RWPE2 (cell line): ENCODE measurements around the gene IMPDH1.
A peak's percentile ranks its signal among the peaks of the same experiment; 100 is the strongest.

Source experiments
- ATAC-seq: fragments of 200-7000 bp; cut with Tn5 transposase; 3 replicates; pipeline ENCODE4 v1.9.1; 2021; ENCODE audit warnings: low read depth
- DNase-seq: peaks from one replicate; pipeline ENCODE4 v3.0.0-alpha.2; 2020; ENCODE audit warnings: low spot score
- H3K27ac ChIP-seq: fragments of 450-650 bp; 2 replicates; pipeline ENCODE4 v1.5.1; 2017; ENCODE audit warnings: mild to moderate bottlenecking; ENCODE audit not compliant: poor library complexity, severe bottlenecking
- H3K27me3 ChIP-seq: fragments of 250-450 bp; sonication (Bioruptor Pico); 2 replicates; pipeline ENCODE4 v1.5.1; 2021; ENCODE audit warnings: mild to moderate bottlenecking, moderate library complexity; ENCODE audit not compliant: insufficient read depth, poor library complexity, severe bottlenecking
- H3K36me3 ChIP-seq: fragments of 250-450 bp; sonication (Bioruptor Pico); 2 replicates; pipeline ENCODE4 v1.5.1; 2020; ENCODE audit warnings: low read depth, mild to moderate bottlenecking, moderate library complexity
- H3K4me1 ChIP-seq: fragments of 250-450 bp; sonication (Bioruptor Pico); 2 replicates; pipeline ENCODE4 v1.5.1; 2021; ENCODE audit warnings: mild to moderate bottlenecking, moderate library complexity; ENCODE audit not compliant: insufficient read depth, poor library complexity, severe bottlenecking
- H3K4me3 ChIP-seq: fragments of 250-450 bp; sonication (Bioruptor Pico); 2 replicates; pipeline ENCODE4 v1.5.1; 2021; ENCODE audit warnings: mild to moderate bottlenecking, moderate library complexity; ENCODE audit not compliant: severe bottlenecking
- H3K9me3 ChIP-seq: fragments of 250-450 bp; sonication (Bioruptor Pico); 2 replicates; pipeline ENCODE4 v1.5.1; 2021; ENCODE audit warnings: mild to moderate bottlenecking, moderate library complexity; ENCODE audit not compliant: severe bottlenecking
- CTCF ChIP-seq: fragments of 450-650 bp; IDR thresholded peaks from one replicate; pipeline ENCODE4 v1.5.1; 2017; ENCODE audit warnings: mild to moderate bottlenecking, moderate library complexity; ENCODE audit not compliant: poor library complexity, severe bottlenecking

IMPDH1 gene

GRCh38 chr7:128410451-128410753, 620 bp upstream of the IMPDH1 start:
- no peak for DNase-seq
- Histone ChIP-seq H3K4me3 (peak overlapping the region; percentile 49), H3K36me3 (no peaks in the 10 kb centered on the region), H3K4me1 (no peaks in the 10 kb centered on the region), H3K9me3 (no peaks in the 10 kb centered on the region), H3K27ac (peak overlapping the region; percentile 34), H3K27me3 (no peaks in the 10 kb centered on the region)
- no peak for ATAC-seq
- TF ChIP-seq CTCF = no peak

GRCh38 chr7:128408709-128409595, 830 bp downstream of the IMPDH1 start:
- Histone ChIP-seq H3K27me3 (no peaks in the 10 kb centered on the region), H3K27ac (peak overlapping the region; percentile 34), H3K9me3 (no peaks in the 10 kb centered on the region), H3K4me1 (peaks cover 8% of the 10 kb centered on the region), H3K4me3 (peak overlapping the region; percentile 49), H3K36me3 (peaks cover 2% of the 10 kb centered on the region)
- TF ChIP-seq CTCF = no peak
- ATAC-seq (peak; percentile 6), DNase-seq (peak; percentile 58)

- H3K27ac ChIP-seq = peak overlapping the region; percentile 34
- no peaks in the 10 kb centered on the region for H3K9me3 ChIP-seq
- no peak overlapping the region for H3K4me3 ChIP-seq
- no peaks in the 10 kb centered on the region for H3K27me3 ChIP-seq
- DNase-seq = no peak
- H3K36me3 ChIP-seq = peaks cover 9% of the 10 kb centered on the region
- peaks cover 9% of the 10 kb centered on the region for H3K4me1 ChIP-seq
- no peak for TF ChIP-seq CTCF
- no peak for ATAC-seq
Measured at GRCh38 chr7:128407751-128408708, 1.8 kb downstream of the IMPDH1 start.

- Histone ChIP-seq H3K27me3 (no peaks in the 10 kb centered on the region), H3K4me1 (peaks cover 9% of the 10 kb centered on the region), H3K9me3 (no peaks in the 10 kb centered on the region), H3K36me3 (peaks cover 18% of the 10 kb centered on the region), H3K27ac (no peak overlapping the region), H3K4me3 (no peak overlapping the region)
- ATAC-seq (no peak), DNase-seq (no peak)
- no peak for TF ChIP-seq CTCF
Measured at GRCh38 chr7:128407233-128407589, 2.6 kb downstream of the IMPDH1 start.
